MM.1S (cell line): ENCODE results near the gene LRTM2.

Experiments used
- DNase-seq: peaks from one replicate; pipeline ENCODE4 v3.0.0-alpha.2; 2015
- H2AFZ ChIP-seq: fragments of 300-600 bp; sonication (generic); 2 replicates; pipeline ENCODE4 v1.6.0; 2016; ENCODE audit warnings: antibody characterized with exemption, low read length
- H3F3A ChIP-seq: fragments of 300-600 bp; sonication (generic); 2 replicates; pipeline ENCODE4 v1.6.1; 2016; ENCODE audit warnings: mild to moderate bottlenecking, antibody characterized with exemption, low read length, moderate library complexity, mixed read lengths; ENCODE audit not compliant: insufficient read depth
- H3K27ac ChIP-seq: fragments of 300-600 bp; sonication (generic); 2 replicates; pipeline ENCODE4 v1.5.1; 2016; ENCODE audit warnings: mild to moderate bottlenecking, low read length
- H3K27me3 ChIP-seq: fragments of 300-600 bp; sonication (generic); replicated peaks from 2 replicates; pipeline ENCODE4 v1.6.0; 2016; ENCODE audit warnings: low read length; ENCODE audit not compliant: insufficient read depth
- H3K36me3 ChIP-seq: fragments of 300-600 bp; sonication (generic); replicated peaks from 2 replicates; pipeline ENCODE4 v1.6.1; 2016; ENCODE audit warnings: mild to moderate bottlenecking, low read length, mixed read lengths; ENCODE audit not compliant: insufficient read depth
- H3K4me1 ChIP-seq: fragments of 300-600 bp; sonication (generic); 2 replicates; pipeline ENCODE4 v1.6.1; 2016; ENCODE audit warnings: low read length, mixed read lengths
- H3K4me2 ChIP-seq: fragments of 300-600 bp; sonication (generic); 2 replicates; pipeline ENCODE4 v1.6.0; 2016; ENCODE audit warnings: low read depth, low read length
- H3K4me3 ChIP-seq: fragments of 300-600 bp; sonication (generic); 2 replicates; pipeline ENCODE4 v1.5.1; 2016; ENCODE audit warnings: low read length, mixed read lengths
- H3K79me2 ChIP-seq: fragments of 300-600 bp; sonication (generic); 2 replicates; pipeline ENCODE4 v1.6.1; 2016; ENCODE audit warnings: mixed run types, low read length, mixed read lengths
- H3K9ac ChIP-seq: fragments of 300-600 bp; sonication (generic); 2 replicates; pipeline ENCODE4 v1.6.1; 2016; ENCODE audit warnings: low read length, mixed read lengths
- H3K9me2 ChIP-seq: fragments of 300-600 bp; sonication (generic); replicated peaks from 2 replicates; pipeline ENCODE4 v1.6.1; 2016; ENCODE audit warnings: mild to moderate bottlenecking, low read length, mixed read lengths; ENCODE audit not compliant: insufficient read depth
- H3K9me3 ChIP-seq: fragments of 300-600 bp; sonication (generic); replicated peaks from 2 replicates; pipeline ENCODE4 v1.6.1; 2016; ENCODE audit warnings: mild to moderate bottlenecking, low read length, mixed read lengths; ENCODE audit not compliant: insufficient read depth
- H4K20me1 ChIP-seq: fragments of 300-600 bp; sonication (generic); 2 replicates; pipeline ENCODE4 v1.6.1; 2016; ENCODE audit warnings: mild to moderate bottlenecking, low read length, moderate library complexity, mixed read lengths; ENCODE audit not compliant: insufficient read depth
- CTCF ChIP-seq: fragments of 300-600 bp; sonication (generic); IDR thresholded peaks from 2 replicates; pipeline ENCODE4 v1.5.1; 2016; ENCODE audit warnings: antibody characterized with exemption, low read length, mixed read lengths
- EZH2 ChIP-seq: fragments of 300-600 bp; sonication (generic); optimal IDR thresholded peaks from 2 replicates; pipeline ENCODE3; 2017; ENCODE audit warnings: low read depth, mild to moderate bottlenecking, antibody characterized with exemption, low read length, mixed read lengths
- EZH2phosphoT487 ChIP-seq: fragments of 300-600 bp; sonication (generic); IDR thresholded peaks from 2 replicates; pipeline ENCODE4 v1.6.1; 2018; ENCODE audit warnings: antibody characterized with exemption, low read length

Gene LRTM2

GRCh38 chr12:1797991-1798640 lies 22.2 kb upstream of the LRTM2 start:
- no peaks in the 10 kb centered on the region for H3K9me3 ChIP-seq
- H3K79me2 ChIP-seq = no peaks in the 10 kb centered on the region
- no peaks in the 10 kb centered on the region for H4K20me1 ChIP-seq
- no peaks in the 10 kb centered on the region for H3F3A ChIP-seq
- TF ChIP-seq CTCF (no peak), EZH2 (no peak), EZH2phosphoT487 (no peak)
- peaks cover 4% of the 10 kb centered on the region; the same call in 1 of the 2 replicates for H3K27me3 ChIP-seq
- no peaks in the 10 kb centered on the region for H3K9me2 ChIP-seq
- no peak overlapping the region for H3K4me2 ChIP-seq
- no peak overlapping the region for H3K27ac ChIP-seq
- no peaks in the 10 kb centered on the region for H3K36me3 ChIP-seq
- no peak overlapping the region for H2AFZ ChIP-seq
- no peaks in the 10 kb centered on the region for H3K4me1 ChIP-seq
- no peak overlapping the region for H3K9ac ChIP-seq
- no peak for DNase-seq
- no peak overlapping the region for H3K4me3 ChIP-seq

GRCh38 chr12:1798641-1799020 lies 21.7 kb upstream of the LRTM2 start:
- Histone ChIP-seq H2AFZ (no peak overlapping the region), H3K9me3 (no peaks in the 10 kb centered on the region), H3K4me1 (no peaks in the 10 kb centered on the region), H3K4me2 (no peak overlapping the region), H3K9ac (no peak overlapping the region), H3K36me3 (no peaks in the 10 kb centered on the region), H3K27ac (no peak overlapping the region), H3K79me2 (no peaks in the 10 kb centered on the region), H3K9me2 (no peaks in the 10 kb centered on the region), H3F3A (no peaks in the 10 kb centered on the region), H3K27me3 (peaks cover 4% of the 10 kb centered on the region; the same call in 1 of the 2 replicates), H3K4me3 (no peak overlapping the region), H4K20me1 (no peaks in the 10 kb centered on the region)
- TF ChIP-seq CTCF = no peak
- no peak for TF ChIP-seq EZH2
- no peak for TF ChIP-seq EZH2phosphoT487
- no peak for DNase-seq

- Histone ChIP-seq H3K79me2 (no peaks in the 10 kb centered on the region), H3K27ac (no peak overlapping the region), H3K27me3 (peaks cover 4% of the 10 kb centered on the region; the same call in 1 of the 2 replicates), H3K4me2 (no peak overlapping the region), H3F3A (no peaks in the 10 kb centered on the region), H2AFZ (no peak overlapping the region), H4K20me1 (no peaks in the 10 kb centered on the region), H3K4me3 (no peak overlapping the region), H3K36me3 (no peaks in the 10 kb centered on the region), H3K9me2 (no peaks in the 10 kb centered on the region), H3K9ac (no peak overlapping the region), H3K9me3 (no peaks in the 10 kb centered on the region), H3K4me1 (no peaks in the 10 kb centered on the region)
- DNase-seq = no peak
- TF ChIP-seq EZH2 = no peak
- no peak for TF ChIP-seq EZH2phosphoT487
- no peak for TF ChIP-seq CTCF
Measured at GRCh38 chr12:1799051-1799881, 21.1 kb upstream of the LRTM2 start.
